Lung (tissue), 12 donors: ENCODE measurements around the gene SLC25A30. TPM values are rescaled to one million over a fixed set of nuclear protein-coding genes. Genes with fewer than 3 reads are reported as not detected.

ENCODE experiments used
- ATAC-seq: fragments of 200-7000 bp; cut with Tn5 transposase; one replicate; pipeline ENCODE4 v1.9.1; 2020; ENCODE audit warnings: moderate number of reproducible peaks; ENCODE audit not compliant: insufficient read depth, low FRiP score
- DNase-seq, 3 donors: peaks; one replicate each; pipeline ENCODE4 v3.0.0-alpha.2; 2013 to 2017
- H3K27ac ChIP-seq, 2 donors: one replicate each; pipeline ENCODE4 v1.5.1; 2013; ENCODE audit warnings: mild to moderate bottlenecking in 2 of 2, moderate library complexity in 2 of 2, control low read depth in 1 of 2, inconsistent platforms in 1 of 2, low read depth in 1 of 2, low read length in 1 of 2
- H3K27me3 ChIP-seq, 3 donors: one replicate each; pipeline ENCODE4 v1.5.1; 2013; ENCODE audit warnings: low read length in 2 of 3; ENCODE audit not compliant: control insufficient read depth in 3 of 3, insufficient read depth in 3 of 3
- H3K36me3 ChIP-seq, 4 donors: one replicate each; pipeline ENCODE4 v1.5.1; 2013; ENCODE audit warnings: low read length in 4 of 4, mild to moderate bottlenecking in 1 of 4, moderate library complexity in 1 of 4; ENCODE audit not compliant: control insufficient read depth in 4 of 4, insufficient read depth in 4 of 4
- H3K4me1 ChIP-seq, 5 donors: one replicate each; pipeline ENCODE4 v1.5.1; 2013; ENCODE audit warnings: low read length in 5 of 5, mild to moderate bottlenecking in 2 of 5, moderate library complexity in 1 of 5; ENCODE audit not compliant: control insufficient read depth in 5 of 5, insufficient read depth in 5 of 5
- H3K4me3 ChIP-seq: one replicate; pipeline ENCODE4 v1.5.1; 2013; ENCODE audit warnings: mild to moderate bottlenecking, control low read depth, moderate library complexity
- H3K9ac ChIP-seq, 2 donors: one replicate each; pipeline ENCODE4 v1.5.1; 2013; ENCODE audit warnings: low read length in 2 of 2, control low read depth in 1 of 2; ENCODE audit not compliant: insufficient read depth in 1 of 2
- H3K9me3 ChIP-seq, 4 donors: one replicate each; pipeline ENCODE4 v1.5.1; 2013; ENCODE audit warnings: low read length in 3 of 4, mild to moderate bottlenecking in 1 of 4, moderate library complexity in 1 of 4; ENCODE audit not compliant: control insufficient read depth in 4 of 4, insufficient read depth in 3 of 4
- CTCF ChIP-seq: IDR thresholded peaks from 2 replicates; pipeline ENCODE4 v1.5.1; 2012; ENCODE audit warnings: mild to moderate bottlenecking; ENCODE audit errors: control extremely low read depth, extremely low read depth
- WGBS, 2 donors: extraction: QIAGEN DNeasy Blood & Tissue Kit; methylation state at CpG; one replicate each; pipeline ENCODE4 v1.1.7; 2013; 5-methylcytosine and 5-hydroxymethylcytosine counted together
- polyA plus RNA-seq, 2 donors: library from polyadenylated mRNA; stranded (reverse); fragments of 200-250 nt; gene quantifications; one replicate each; pipeline ENCODE4 v1.2.1, GENCODE V29; 2013
- total RNA-seq, 2 donors: library from RNA; depleted of rRNA in 1 of 2; stranded (reverse); fragments of >200 nt in 1 of 2; gene quantifications; one replicate each; pipeline ENCODE4 v1.2.1, GENCODE V29; 2014 to 2021
- donor health status: control.
- donor health status: control.
- donor health status: Bipolar disorder and iron deficiency.
- donor health status: healthy.
- donor health status: DM: yes; HTN: yes; CAD: no.

SLC25A30 gene
- total and polyA plus RNA-seq, 4 donors: 7.3 to 24.3 (median 10.2) TPM

- Histone ChIP-seq H3K27me3 (no peaks in the 10 kb centered on the region), H3K9me3 (no peaks in the 10 kb centered on the region), H3K27ac (no peak overlapping the region), H3K9ac (no peak overlapping the region), H3K4me3 (no peak overlapping the region), H3K36me3 (peaks cover 0 to 24% (median 14%) of the 10 kb centered on the region in 4 donors), H3K4me1 (peaks cover 0 to under 1% (median 0%) of the 10 kb centered on the region in 5 donors)
- WGBS, 2 donors: 79 to 86% methylated on average over 2 of the region's 2 CpGs
- DNase-seq: no peak
- no peak for ATAC-seq
- TF ChIP-seq CTCF: no peak
These were observed 55.2 kb downstream of the SLC25A30 start for GRCh38 chr13:45362939-45363338.

- no peaks in the 10 kb centered on the region for H3K4me1 ChIP-seq
- no peak for ATAC-seq
- H3K27ac ChIP-seq: no peak overlapping the region
- peaks cover 0 to 28% (median 21%) of the 10 kb centered on the region in 4 donors for H3K36me3 ChIP-seq
- H3K4me3 ChIP-seq: no peak overlapping the region
- no peaks in the 10 kb centered on the region for H3K9me3 ChIP-seq
- no peaks in the 10 kb centered on the region for H3K27me3 ChIP-seq
- TF ChIP-seq CTCF: no peak
- no peak for DNase-seq
- 94 to 97% methylated on average over 14 of the region's 14 CpGs for WGBS, 2 donors
- no peak overlapping the region for H3K9ac ChIP-seq
These were observed 56.5 kb downstream of the SLC25A30 start for GRCh38 chr13:45361596-45362206.

DNA sequence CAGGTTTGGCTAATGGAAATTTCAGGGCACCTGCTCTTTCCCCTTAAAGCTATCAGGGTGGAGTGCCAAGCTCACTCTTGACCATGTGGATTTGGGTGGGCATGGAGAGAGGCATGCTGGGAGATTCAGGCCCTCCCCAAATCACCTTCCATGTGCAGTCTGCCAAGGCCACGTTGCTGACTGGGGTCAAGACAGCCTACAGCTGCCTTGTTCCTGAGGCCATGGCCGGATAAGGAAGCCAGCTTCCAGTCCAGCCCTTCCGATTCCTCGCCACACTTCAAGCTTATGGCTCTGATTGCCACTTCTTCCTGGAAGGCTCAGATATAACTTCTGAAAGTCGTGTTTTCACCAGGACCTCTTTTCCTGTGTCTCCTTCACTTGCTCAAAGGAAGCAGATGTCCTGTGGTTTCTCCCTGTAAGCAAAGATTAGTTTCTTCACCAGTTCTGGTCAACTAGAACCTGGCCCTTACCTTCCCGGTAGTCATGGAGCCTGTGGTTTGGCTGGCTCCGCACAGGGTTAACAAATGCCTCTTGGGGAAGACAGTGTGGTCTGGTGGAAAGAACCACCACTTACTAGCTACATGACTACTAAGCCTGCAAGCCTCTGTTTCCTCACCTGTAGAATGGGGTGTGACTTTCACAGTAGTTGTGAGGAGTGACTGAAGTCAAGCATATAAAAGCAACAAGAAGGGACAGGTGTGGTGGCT is 61.1 kb downstream of the SLC25A30 start:
- Histone ChIP-seq H3K36me3 (peaks cover 2 to 32% (median 14%) of the 10 kb centered on the region in 4 donors), H3K4me1 (no peaks in the 10 kb centered on the region), H3K9me3 (no peaks in the 10 kb centered on the region), H3K9ac (no peak overlapping the region), H3K27ac (no peak overlapping the region), H3K27me3 (no peaks in the 10 kb centered on the region), H3K4me3 (no peak overlapping the region)
- DNase-seq: no peak
- no peak for ATAC-seq
- WGBS, 2 donors: 28 to 67% methylated on average over 7 of the region's 7 CpGs
- no peak for TF ChIP-seq CTCF
